HL-60 (cell line): ENCODE data around the gene ONECUT1.

Experiments
- CTCF ChIP-seq: IDR thresholded peaks from one replicate; pipeline ENCODE4 v1.5.1; 2011; ENCODE audit warnings: low read length, control low read depth, inconsistent platforms; ENCODE audit not compliant: insufficient read depth
- GABPA ChIP-seq: IDR thresholded peaks from 2 replicates; pipeline ENCODE4 v1.6.1; 2012; ENCODE audit warnings: low read depth
- POLR2AphosphoS5 ChIP-seq: IDR thresholded peaks from 2 replicates; pipeline ENCODE4 v1.6.1; 2012; ENCODE audit warnings: low read depth
- REST ChIP-seq: IDR thresholded peaks from 2 replicates; pipeline ENCODE4 v1.6.1; 2012; ENCODE audit warnings: low read depth; ENCODE audit not compliant: insufficient replicate concordance
- SPI1 ChIP-seq: IDR thresholded peaks from 2 replicates; pipeline ENCODE4 v1.6.1; 2012; ENCODE audit warnings: low read depth, mild to moderate bottlenecking, borderline replicate concordance

- TF ChIP-seq CTCF (no peak), REST (no peak), POLR2AphosphoS5 (no peak), SPI1 (no peak), GABPA (no peak)
These were observed 6.8 kb upstream of the ONECUT1 start for GRCh38 chr15:52796753-52797520.
